HL-60 (cell line): ENCODE data around the gene LRRC73.

ENCODE experiments used
- DNase-seq, 2 experiments: peaks; one replicate each; pipeline ENCODE4 v3.0.0-alpha.2; 2010 to 2020; ENCODE audit warnings: low read depth in 1 of 2, low spot score in 1 of 2
- H3K27ac ChIP-seq: fragments of 250-450 bp; sonication (Bioruptor Pico); replicated peaks from 2 replicates; pipeline ENCODE4 v1.5.1; 2020; ENCODE audit warnings: mild to moderate bottlenecking, moderate library complexity
- H3K27me3 ChIP-seq: fragments of 250-450 bp; sonication (Bioruptor Pico); 2 replicates; pipeline ENCODE4 v1.5.1; 2021; ENCODE audit warnings: mild to moderate bottlenecking, moderate library complexity; ENCODE audit not compliant: insufficient read depth, poor library complexity, severe bottlenecking
- H3K4me3 ChIP-seq: replicated peaks from 2 replicates; pipeline ENCODE4 v1.5.1; 2011; ENCODE audit warnings: mild to moderate bottlenecking, control low read depth, low read length; ENCODE audit not compliant: insufficient read depth
- GABPA ChIP-seq: IDR thresholded peaks from 2 replicates; pipeline ENCODE4 v1.6.1; 2012; ENCODE audit warnings: low read depth
- POLR2AphosphoS5 ChIP-seq: IDR thresholded peaks from 2 replicates; pipeline ENCODE4 v1.6.1; 2012; ENCODE audit warnings: low read depth
- REST ChIP-seq: IDR thresholded peaks from 2 replicates; pipeline ENCODE4 v1.6.1; 2012; ENCODE audit warnings: low read depth; ENCODE audit not compliant: insufficient replicate concordance
- SPI1 ChIP-seq: IDR thresholded peaks from 2 replicates; pipeline ENCODE4 v1.6.1; 2012; ENCODE audit warnings: low read depth, mild to moderate bottlenecking, borderline replicate concordance
- TF ChIP-seq, protein P1 (sequence below): IDR thresholded peaks from one replicate; pipeline ENCODE4 v1.5.1; 2011; ENCODE audit warnings: low read length, control low read depth, inconsistent platforms; ENCODE audit not compliant: insufficient read depth

Gene LRRC73

DNA sequence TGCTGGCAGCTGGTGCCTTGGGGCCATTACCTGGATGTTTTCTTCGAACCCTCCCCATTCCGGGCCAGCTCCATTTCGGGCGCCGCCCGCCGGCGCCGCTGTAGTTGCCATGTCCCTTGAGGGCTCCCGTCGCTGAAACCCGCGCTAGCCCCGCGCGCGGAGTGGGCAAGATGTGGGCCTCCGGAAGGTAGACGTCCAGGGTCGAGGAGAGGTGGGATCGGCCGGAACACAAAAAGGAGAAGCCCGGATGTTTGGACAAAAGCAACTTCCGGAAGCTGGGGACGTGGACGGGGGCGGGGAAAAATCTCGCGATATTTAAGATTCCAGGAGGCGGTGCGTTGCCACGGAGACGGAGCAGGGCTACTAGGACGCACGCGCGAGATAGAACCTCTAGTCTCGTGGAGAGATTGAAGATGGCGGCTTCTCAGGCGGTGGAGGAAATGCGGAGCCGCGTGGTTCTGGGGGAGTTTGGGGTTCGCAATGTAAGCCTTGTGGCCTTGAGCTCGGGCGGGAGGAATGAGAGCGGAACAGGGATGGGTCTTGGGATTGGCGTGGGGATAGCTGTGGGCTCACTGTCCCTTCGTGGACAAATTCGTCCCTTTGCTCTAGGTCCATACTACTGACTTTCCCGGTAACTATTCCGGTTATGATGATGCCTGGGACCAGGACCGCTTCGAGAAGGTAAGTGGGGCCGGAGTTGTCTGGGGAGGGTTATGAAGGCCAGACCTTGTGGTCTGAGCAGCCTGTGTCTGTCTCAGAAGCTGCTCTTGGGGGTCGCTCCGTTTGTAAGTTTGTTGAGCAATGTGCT is 6.8 kb upstream of the LRRC73 start, which contains the start of the genes POLR1C and YIPF3:
Gene POLR1C, plus strand, starts transcription at position 393 of the 808 bp plus-strand sequence. Its CDS starts 21 bp downstream, at position 414.
Gene YIPF3, minus strand, starts transcription at position 230 of the 808 bp plus-strand sequence. Its CDS starts 119 bp downstream, at position 111.
- Histone ChIP-seq H3K27me3 (no peaks in the 10 kb centered on the region), H3K4me3 (peak within 1 kb of the TSS; percentile 92), H3K27ac (peak within 1 kb of the TSS; percentile 82)
- DNase-seq, result peak; percentile 90 to 98
- TF ChIP-seq POLR2AphosphoS5, result peak; percentile 92
- TF ChIP-seq GABPA, result peak; percentile 97
- peak; percentile 39; the same call in 1 of the 2 replicates for TF ChIP-seq SPI1
- TF ChIP-seq, protein P1, sequence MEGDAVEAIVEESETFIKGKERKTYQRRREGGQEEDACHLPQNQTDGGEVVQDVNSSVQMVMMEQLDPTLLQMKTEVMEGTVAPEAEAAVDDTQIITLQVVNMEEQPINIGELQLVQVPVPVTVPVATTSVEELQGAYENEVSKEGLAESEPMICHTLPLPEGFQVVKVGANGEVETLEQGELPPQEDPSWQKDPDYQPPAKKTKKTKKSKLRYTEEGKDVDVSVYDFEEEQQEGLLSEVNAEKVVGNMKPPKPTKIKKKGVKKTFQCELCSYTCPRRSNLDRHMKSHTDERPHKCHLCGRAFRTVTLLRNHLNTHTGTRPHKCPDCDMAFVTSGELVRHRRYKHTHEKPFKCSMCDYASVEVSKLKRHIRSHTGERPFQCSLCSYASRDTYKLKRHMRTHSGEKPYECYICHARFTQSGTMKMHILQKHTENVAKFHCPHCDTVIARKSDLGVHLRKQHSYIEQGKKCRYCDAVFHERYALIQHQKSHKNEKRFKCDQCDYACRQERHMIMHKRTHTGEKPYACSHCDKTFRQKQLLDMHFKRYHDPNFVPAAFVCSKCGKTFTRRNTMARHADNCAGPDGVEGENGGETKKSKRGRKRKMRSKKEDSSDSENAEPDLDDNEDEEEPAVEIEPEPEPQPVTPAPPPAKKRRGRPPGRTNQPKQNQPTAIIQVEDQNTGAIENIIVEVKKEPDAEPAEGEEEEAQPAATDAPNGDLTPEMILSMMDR, result no peak
- peak; percentile 54 for TF ChIP-seq REST

- no peaks in the 10 kb centered on the region for H3K27me3 ChIP-seq
- TF ChIP-seq GABPA (no peak), POLR2AphosphoS5 (no peak), SPI1 (no peak), REST (no peak)
- TF ChIP-seq, protein P1, result no peak
- no peak for DNase-seq
- peak overlapping the region; percentile 92 for H3K4me3 ChIP-seq
- H3K27ac ChIP-seq, result peak overlapping the region; percentile 82
These were observed 6.2 kb upstream of the LRRC73 start for GRCh38 chr6:43516367-43516696.

DNA sequence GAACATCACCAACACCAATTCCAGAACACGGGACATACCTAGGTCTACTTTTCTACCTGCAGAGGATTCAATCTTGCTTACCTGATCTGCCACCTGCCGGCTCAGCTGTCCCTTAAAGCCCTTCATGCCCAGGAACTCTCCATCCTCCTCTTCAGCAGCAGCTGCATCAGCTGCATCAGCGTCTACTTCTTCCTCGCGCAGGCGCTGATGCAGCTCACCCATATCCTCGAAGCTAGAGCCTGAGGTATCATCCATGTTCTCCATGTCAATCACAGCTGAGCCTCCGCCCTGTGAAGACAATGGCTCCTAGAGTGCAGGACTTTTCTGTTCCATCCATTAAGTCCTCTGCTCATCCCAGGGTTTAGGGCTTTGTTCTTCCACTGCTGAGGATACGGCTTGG is 5.7 kb upstream of the LRRC73 start:
- Histone ChIP-seq H3K27ac (peak overlapping the region; percentile 82), H3K27me3 (no peaks in the 10 kb centered on the region), H3K4me3 (peak overlapping the region; percentile 92)
- TF ChIP-seq, protein P1, result no peak
- no peak for TF ChIP-seq GABPA
- no peak for DNase-seq
